Caco-2 (cell line): ENCODE data around the gene CNTNAP5. TPM values are rescaled to one million over a fixed set of nuclear protein-coding genes. Genes with fewer than 3 reads are reported as not detected.

ENCODE experiments used
- BruUV-seq: library from RNA; stranded (reverse); fragments of 400-500 nt; replicated peaks from 2 replicates; lab custom pipeline; 2021; lab: Mats Ljungman, UMichigan
- CTCF ChIA-PET: fragments of 300-600 bp; sonication (Branson Sonifier 250); formaldehyde crosslinking; loops from one replicate; lab custom pipeline; 2022; ENCODE audit warnings: antibody characterized with exemption; lab: Charles Lee
- POLR2A ChIA-PET: fragments of 300-600 bp; sonication (Branson Sonifier 250); formaldehyde crosslinking; loops from one replicate; lab custom pipeline; 2022; ENCODE audit warnings: antibody characterized with exemption; lab: Charles Lee
- DNase-seq, 2 experiments: peaks; one replicate each; pipeline versions ENCODE4 v3.0.0 to v3.0.0-alpha.2; 2020 to 2022
- H3K27me3 ChIP-seq: replicated peaks from 2 replicates; pipeline ENCODE4 v1.6.0; 2011; ENCODE audit warnings: low read length; ENCODE audit not compliant: control insufficient read depth, insufficient read depth
- H3K36me3 ChIP-seq: 2 replicates; pipeline ENCODE4 v1.5.1; 2011; ENCODE audit warnings: low read length; ENCODE audit not compliant: control insufficient read depth, insufficient read depth
- H3K4me1 ChIP-seq: fragments of 250-450 bp; sonication (Bioruptor Pico); 2 replicates; pipeline ENCODE4 v1.5.1; 2020; ENCODE audit warnings: mild to moderate bottlenecking
- H3K4me3 ChIP-seq: 2 replicates; pipeline ENCODE4 v1.5.1; 2011; ENCODE audit warnings: low read depth, mild to moderate bottlenecking, control low read depth, low read length
- H3K9me3 ChIP-seq: fragments of 250-450 bp; sonication (Bioruptor Pico); 2 replicates; pipeline ENCODE4 v1.5.1; 2020; ENCODE audit warnings: mild to moderate bottlenecking, moderate library complexity
- H3K27ac Mint-ChIP-seq: one replicate; pipeline ENCODE4 v1.8.0; 2022; ENCODE audit warnings: mixed read lengths; ENCODE audit not compliant: unreplicated experiment
- H3K27me3 Mint-ChIP-seq: one replicate; pipeline ENCODE4 v1.8.0; 2022; ENCODE audit warnings: mixed read lengths; ENCODE audit not compliant: insufficient read depth, unreplicated experiment
- H3K36me3 Mint-ChIP-seq: one replicate; pipeline ENCODE4 v1.8.0; 2022; ENCODE audit warnings: mild to moderate bottlenecking, mixed read lengths; ENCODE audit not compliant: insufficient read depth, unreplicated experiment
- H3K4me1 Mint-ChIP-seq: one replicate; pipeline ENCODE4 v1.8.0; 2022; ENCODE audit warnings: low read depth, mixed read lengths; ENCODE audit not compliant: unreplicated experiment
- H3K4me3 Mint-ChIP-seq: one replicate; pipeline ENCODE4 v1.8.0; 2022; ENCODE audit warnings: mild to moderate bottlenecking, moderate library complexity, mixed read lengths; ENCODE audit not compliant: unreplicated experiment
- H3K9me3 Mint-ChIP-seq: one replicate; pipeline ENCODE4 v1.8.0; 2022; ENCODE audit warnings: mixed read lengths; ENCODE audit not compliant: unreplicated experiment
- CTCF ChIP-seq, 2 experiments: fragments of 200-600 bp in 1 of 2; IDR thresholded peaks; 1 replicate in 1 of 2; 2 replicates in 1 of 2; pipeline versions ENCODE4 v1.5.1 to v1.8.0; 2011 to 2022; ENCODE audit warnings: antibody characterized with exemption in 1 of 2, control low read depth in 1 of 2, inconsistent platforms in 1 of 2, low read depth in 1 of 2, low read length in 1 of 2, mild to moderate bottlenecking in 1 of 2, moderate library complexity in 1 of 2; ENCODE audit not compliant: insufficient read depth in 1 of 2, severe bottlenecking in 1 of 2, unreplicated experiment in 1 of 2
- intact Hi-C: fragments of 100-400 bp; cut with micrococcal nuclease; formaldehyde crosslinking; loops from one replicate; pipeline ENCODE4 v1.10.0; 2022; ENCODE audit not compliant: unreplicated experiment
- total RNA-seq: library from RNA; stranded (reverse); gene quantifications from 2 replicates; pipeline ENCODE4 v1.2.3, GENCODE V29; 2022

CNTNAP5 gene
- total RNA-seq, 1 experiment from 2014 or later, result 0.14 TPM

- peak in 1 of 2 experiments; percentile 9 for TF ChIP-seq CTCF (IDR thresholded peaks at IDR 0.05; ENCODE audit: insufficient read depth in 1 of 2, low read depth in 1 of 2, low read length in 1 of 2, severe bottlenecking in 1 of 2, unreplicated experiment in 1 of 2)
- Mint-ChIP-seq H3K9me3 (no peaks in the 10 kb centered on the region), H3K4me3 (no peak overlapping the region), H3K27ac (no peak overlapping the region), H3K4me1 (no peaks in the 10 kb centered on the region), H3K36me3 (peaks cover 6% of the 10 kb centered on the region), H3K27me3 (peaks cover 18% of the 10 kb centered on the region)
- Histone ChIP-seq H3K27me3 (no peaks in the 10 kb centered on the region), H3K4me1 (no peaks in the 10 kb centered on the region), H3K36me3 (no peaks in the 10 kb centered on the region), H3K9me3 (no peaks in the 10 kb centered on the region), H3K4me3 (no peak overlapping the region)
- ChIA-PET CTCF (no interaction called here), POLR2A (no interaction called here)
- BruUV-seq, result no TSS peak
- no peak for DNase-seq
- intact Hi-C loops, result loop anchor here (1.0 kb wide), 1 partner anchor 727 kb away; no protein-coding TSS in a partner anchor
These were observed 728.8 kb downstream of the CNTNAP5 start for GRCh38 chr2:124753842-124754241.

- no TSS peak for BruUV-seq
- H3K4me3 Mint-ChIP-seq, result no peak overlapping the region
- Histone ChIP-seq H3K36me3 (no peaks in the 10 kb centered on the region), H3K4me1 (no peaks in the 10 kb centered on the region), H3K4me3 (no peak overlapping the region), H3K9me3 (no peaks in the 10 kb centered on the region), H3K27me3 (no peaks in the 10 kb centered on the region)
- H3K4me1 Mint-ChIP-seq, result no peaks in the 10 kb centered on the region
- peaks cover 14% of the 10 kb centered on the region for H3K27me3 Mint-ChIP-seq
- no peak for TF ChIP-seq CTCF (IDR thresholded peaks at IDR 0.05; ENCODE audit: insufficient read depth in 1 of 2, low read depth in 1 of 2, low read length in 1 of 2, severe bottlenecking in 1 of 2, unreplicated experiment in 1 of 2)
- DNase-seq, result no peak
- H3K36me3 Mint-ChIP-seq, result peaks cover 6% of the 10 kb centered on the region
- ChIA-PET CTCF (no interaction called here), POLR2A (no interaction called here)
- intact Hi-C loops, result no loop called here
- no peak overlapping the region for H3K27ac Mint-ChIP-seq
- H3K9me3 Mint-ChIP-seq, result no peaks in the 10 kb centered on the region
These were observed 730.3 kb downstream of the CNTNAP5 start for GRCh38 chr2:124755386-124755785.

- Histone ChIP-seq H3K36me3 (no peaks in the 10 kb centered on the region), H3K4me1 (no peaks in the 10 kb centered on the region), H3K9me3 (no peaks in the 10 kb centered on the region), H3K27me3 (no peaks in the 10 kb centered on the region), H3K4me3 (no peak overlapping the region)
- Mint-ChIP-seq H3K9me3 (no peaks in the 10 kb centered on the region), H3K27me3 (peaks cover 11% of the 10 kb centered on the region), H3K27ac (no peak overlapping the region), H3K4me1 (no peaks in the 10 kb centered on the region), H3K36me3 (peaks cover 2% of the 10 kb centered on the region), H3K4me3 (no peak overlapping the region)
- no TSS peak for BruUV-seq
- POLR2A ChIA-PET, result no interaction called here
- CTCF ChIA-PET, result no interaction called here
- no peak for DNase-seq
- intact Hi-C loops, result no loop called here
- TF ChIP-seq CTCF (IDR thresholded peaks at IDR 0.05; ENCODE audit: insufficient read depth in 1 of 2, low read depth in 1 of 2, low read length in 1 of 2, severe bottlenecking in 1 of 2, unreplicated experiment in 1 of 2), result no peak
These were observed 731.0 kb downstream of the CNTNAP5 start for GRCh38 chr2:124756048-124756447.
